H1 (cell line): ENCODE data around the gene ANKS1B. TPM values are rescaled to one million over a fixed set of nuclear protein-coding genes. Genes with fewer than 3 reads are reported as not detected.

Experiments used
- CTCF ChIA-PET: fragments of 300-600 bp; sonication (Branson Sonifier 250); formaldehyde crosslinking; loops from one replicate; lab custom pipeline; 2021; ENCODE audit not compliant: partially characterized antibody; lab: Charles Lee
- POLR2A ChIA-PET: fragments of 300-600 bp; sonication (Branson Sonifier 250); formaldehyde crosslinking; loops from one replicate; lab custom pipeline; 2021; ENCODE audit warnings: inconsistent platforms; ENCODE audit not compliant: partially characterized antibody; lab: Charles Lee
- DNase-seq, 2 experiments: peaks; one replicate each; pipeline versions ENCODE4 v3.0.0 to v3.0.0-alpha.2; 2010 to 2022; ENCODE audit warnings: low spot score in 2 of 2, low read depth in 1 of 2, mixed read lengths in 1 of 2
- FAIRE-seq: peaks from 2 replicates; lab custom pipeline; 2011; peaks lifted over from hg19 to GRCh38; lab: Jason Lieb, UNC
- H2AFZ ChIP-seq: 2 replicates; pipeline ENCODE4 v1.8.1; 2012; ENCODE audit warnings: low read length, inconsistent platforms
- H2AK5ac ChIP-seq: 2 replicates; pipeline ENCODE4 v1.6.1; 2013; ENCODE audit warnings: low read depth, low read length
- H2BK120ac ChIP-seq: replicated peaks from 2 replicates; pipeline ENCODE3; 2013; ENCODE audit warnings: low read depth, low read length, inconsistent platforms
- H2BK12ac ChIP-seq: 2 replicates; pipeline ENCODE4 v1.6.1; 2013; ENCODE audit warnings: low read depth, low read length
- H2BK15ac ChIP-seq: 2 replicates; pipeline ENCODE4 v1.6.1; 2013; ENCODE audit warnings: low read length
- H2BK20ac ChIP-seq: 2 replicates; pipeline ENCODE4 v1.6.1; 2013; ENCODE audit warnings: low read length
- H2BK5ac ChIP-seq: 2 replicates; pipeline ENCODE4 v1.6.1; 2013; ENCODE audit warnings: low read depth, low read length
- H3K14ac ChIP-seq: 2 replicates; pipeline ENCODE4 v1.6.1; 2013; ENCODE audit warnings: inconsistent platforms; ENCODE audit not compliant: insufficient read length
- H3K18ac ChIP-seq: 2 replicates; pipeline ENCODE4 v1.6.1; 2013; ENCODE audit warnings: low read length; ENCODE audit errors: extremely low read depth
- H3K23ac ChIP-seq: 2 replicates; pipeline ENCODE4 v1.6.1; 2013; ENCODE audit warnings: inconsistent platforms; ENCODE audit not compliant: insufficient read length
- H3K23me2 ChIP-seq: 2 replicates; pipeline ENCODE4 v1.6.1; 2013; ENCODE audit warnings: low read depth, low read length
- H3K27ac ChIP-seq: 2 replicates; pipeline ENCODE4 v1.6.1; 2011; ENCODE audit warnings: low read depth, low read length, inconsistent platforms
- H3K27me3 ChIP-seq, 4 experiments: replicated peaks in 1 of 4; 1 replicate in 1 of 4; 2 replicates in 3 of 4; pipeline versions ENCODE4 v1.6.1 to v1.8.1; 2011 to 2013; ENCODE audit warnings: low read length in 3 of 4, mild to moderate bottlenecking in 3 of 4, inconsistent platforms in 2 of 4, mixed read lengths in 2 of 4, moderate library complexity in 1 of 4; ENCODE audit not compliant: control insufficient read depth in 3 of 4, insufficient read depth in 3 of 4; ENCODE audit errors: extremely low read depth in 1 of 4
- H3K36me3 ChIP-seq, 4 experiments: 2 replicates each; pipeline versions ENCODE4 v1.6.1 to v1.8.1; 2011 to 2013; ENCODE audit warnings: mild to moderate bottlenecking in 4 of 4, low read length in 3 of 4, moderate library complexity in 2 of 4, control low read depth in 1 of 4, inconsistent platforms in 1 of 4; ENCODE audit not compliant: insufficient read depth in 4 of 4, control insufficient read depth in 2 of 4
- H3K4ac ChIP-seq: replicated peaks from 2 replicates; pipeline ENCODE3; 2013; ENCODE audit warnings: low read length, low read depth, mixed read lengths, inconsistent platforms; ENCODE audit not compliant: insufficient read length
- H3K4me1 ChIP-seq, 4 experiments: replicated peaks in 1 of 4; 1 replicate in 1 of 4; 2 replicates in 3 of 4; pipeline versions ENCODE4 v1.6.1 to v1.8.1; 2011 to 2013; ENCODE audit warnings: low read length in 3 of 4, inconsistent platforms in 2 of 4, mixed read lengths in 1 of 4; ENCODE audit not compliant: insufficient read depth in 4 of 4, control insufficient read depth in 3 of 4
- H3K4me2 ChIP-seq, 2 experiments: 2 replicates each; pipeline versions ENCODE4 v1.6.1 to v1.8.1; 2011 to 2013; ENCODE audit warnings: low read depth in 2 of 2, low read length in 2 of 2, control low read depth in 1 of 2, inconsistent platforms in 1 of 2, mild to moderate bottlenecking in 1 of 2; ENCODE audit not compliant: insufficient read depth in 1 of 2
- H3K4me3 ChIP-seq, 4 experiments: fragments of 200-600, 300-600 bp in 1 of 4; sonication (generic), shearing (Covaris generic), sonication (Bioruptor Twin) in 1 of 4; 2 replicates each; pipeline versions ENCODE4 v1.5.1 to v1.8.1; 2011 to 2016; ENCODE audit warnings: low read length in 4 of 4, low read depth in 3 of 4, control low read depth in 2 of 4, inconsistent platforms in 2 of 4, mild to moderate bottlenecking in 2 of 4, mixed read lengths in 1 of 4, moderate library complexity in 1 of 4; ENCODE audit not compliant: insufficient read depth in 2 of 4; ENCODE audit errors: extremely low read depth in 1 of 4
- H3K56ac ChIP-seq: replicated peaks from 2 replicates; pipeline ENCODE3; 2013; ENCODE audit warnings: low read depth, mild to moderate bottlenecking, mixed read lengths, low read length, inconsistent platforms; ENCODE audit not compliant: insufficient read length
- H3K79me1 ChIP-seq: 2 replicates; pipeline ENCODE4 v1.6.1; 2013; ENCODE audit warnings: low read depth, low read length, control low read depth
- H3K79me2 ChIP-seq, 2 experiments: 2 replicates each; pipeline versions ENCODE4 v1.6.1 to v1.8.1; 2012 to 2013; ENCODE audit warnings: low read length in 2 of 2, mild to moderate bottlenecking in 2 of 2, inconsistent platforms in 1 of 2; ENCODE audit not compliant: insufficient read depth in 2 of 2, control insufficient read depth in 1 of 2
- H3K9ac ChIP-seq, 4 experiments: replicated peaks in 1 of 4; 1 replicate in 1 of 4; 2 replicates in 3 of 4; pipeline versions ENCODE4 v1.6.1 to v1.8.1; 2011 to 2013; ENCODE audit warnings: low read depth in 3 of 4, low read length in 3 of 4, control low read depth in 2 of 4, mild to moderate bottlenecking in 2 of 4, moderate library complexity in 2 of 4, inconsistent platforms in 1 of 4; ENCODE audit errors: extremely low read depth in 1 of 4
- H3K9me3 ChIP-seq, 2 experiments: 2 replicates each; pipeline versions ENCODE4 v1.6.1 to v1.8.1; 2012 to 2013; ENCODE audit warnings: mild to moderate bottlenecking in 2 of 2, moderate library complexity in 2 of 2, control low read depth in 1 of 2, inconsistent platforms in 1 of 2, low read depth in 1 of 2, low read length in 1 of 2, mixed read lengths in 1 of 2; ENCODE audit not compliant: insufficient read depth in 2 of 2
- H4K20me1 ChIP-seq, 2 experiments: replicated peaks in 1 of 2; 2 replicates each; pipeline versions ENCODE3 to v1.8.1; 2011 to 2013; ENCODE audit warnings: inconsistent platforms in 2 of 2, low read length in 2 of 2, mild to moderate bottlenecking in 1 of 2; ENCODE audit not compliant: insufficient read depth in 2 of 2, control insufficient read depth in 1 of 2
- H4K5ac ChIP-seq: 2 replicates; pipeline ENCODE4 v1.6.1; 2013; ENCODE audit warnings: low read length, low read depth, mixed read lengths, inconsistent platforms; ENCODE audit not compliant: insufficient read length
- H4K8ac ChIP-seq: 2 replicates; pipeline ENCODE4 v1.8.0; 2013; ENCODE audit warnings: mild to moderate bottlenecking, moderate library complexity, low read length, inconsistent platforms; ENCODE audit not compliant: insufficient read depth; ENCODE audit errors: extremely low read depth
- H4K91ac ChIP-seq: replicated peaks from 2 replicates; pipeline ENCODE3; 2013; ENCODE audit warnings: low read length, mixed read lengths, inconsistent platforms; ENCODE audit not compliant: insufficient read length
- CTBP2 ChIP-seq: IDR thresholded peaks from 2 replicates; pipeline ENCODE4 v1.7.0; 2011; ENCODE audit warnings: borderline replicate concordance, mild to moderate bottlenecking, moderate library complexity, mixed read lengths, low read length; ENCODE audit not compliant: insufficient read depth, insufficient read length
- GABPA ChIP-seq: IDR thresholded peaks from 2 replicates; pipeline ENCODE4 v1.6.1; 2011; ENCODE audit warnings: mild to moderate bottlenecking, low read length, moderate library complexity, borderline replicate concordance; ENCODE audit not compliant: insufficient read depth
- GTF2F1 ChIP-seq: IDR thresholded peaks from 2 replicates; pipeline ENCODE4 v1.6.1; 2012; ENCODE audit warnings: low read depth, low read length, improper control_type of control experiment, borderline replicate concordance
- KDM1A ChIP-seq: fragments of 200-600, 300-600 bp; sonication (generic); IDR thresholded peaks from 2 replicates; pipeline ENCODE4 v1.7.1; 2016; ENCODE audit warnings: mild to moderate bottlenecking, low read length, borderline replicate concordance
- SIN3A ChIP-seq, 2 experiments: IDR thresholded peaks in 1 of 2; conservative IDR thresholded peaks in 1 of 2; 2 replicates each; pipeline ENCODE4 v1.6.1; 2011 to 2012; ENCODE audit warnings: low read length in 2 of 2, improper control_type of control experiment in 1 of 2, low read depth in 1 of 2, mild to moderate bottlenecking in 1 of 2
- SP4 ChIP-seq: IDR thresholded peaks from 2 replicates; pipeline ENCODE4 v1.6.1; 2012; ENCODE audit warnings: low read length, inconsistent platforms
- TAF1 ChIP-seq: IDR thresholded peaks from 2 replicates; pipeline ENCODE4 v1.6.1; 2011; ENCODE audit warnings: mild to moderate bottlenecking, low read depth, low read length
- ZNF274 ChIP-seq: IDR thresholded peaks from 2 replicates; pipeline ENCODE4 v1.7.0; 2012; ENCODE audit warnings: low read length, borderline replicate concordance; ENCODE audit errors: extremely low read depth
- WGBS, 2 experiments: shearing (Covaris generic) in 1 of 2; methylation state at CpG; one replicate each; pipeline versions ENCODE4 v1.1.6 to v1.1.7; 2013 to 2015; ENCODE audit warnings: low lambda C conversion rate in 2 of 2, mixed read lengths in 2 of 2, inconsistent platforms in 1 of 2, low coverage in 1 of 2, missing lambda C conversion rate in 1 of 2; ENCODE audit not compliant: insufficient replicate concordance in 2 of 2, insufficient coverage in 1 of 2, insufficient read length in 1 of 2; ENCODE audit errors: extremely low coverage in 1 of 2, missing lambda C conversion rate in 1 of 2; 5-methylcytosine and 5-hydroxymethylcytosine counted together
- polyA plus RNA-seq, 7 experiments: library from polyadenylated mRNA; depleted of rRNA in 3 of 7; stranded (reverse) in 5 of 7; unstranded in 2 of 7; fragments of >200 nt in 5 of 7; fragments of 200-250 nt in 2 of 7; gene quantifications; 1 replicate in 5 of 7; 2 replicates in 1 of 7; 4 replicates in 1 of 7; pipeline versions ENCODE4 v1.2.1 to v1.2.3, GENCODE V29; 2011 to 2013; ENCODE audit warnings: missing spikeins in 2 of 7, mixed read lengths in 2 of 7
- total RNA-seq: library from RNA; stranded (reverse); fragmentation: NEBNext Ultra II Directional; extraction: Animal tissue kit (Norgen Biotek cat#: 25700); gene quantifications from 2 replicates; pipeline ENCODE4 v1.2.1, GENCODE V29; 2021
- TF ChIP-seq, protein P1 (sequence below): IDR thresholded peaks from 2 replicates; pipeline ENCODE4 v1.6.1; 2012; ENCODE audit warnings: inconsistent platforms

ANKS1B gene
- total and polyA plus RNA-seq, 2 of the 8 experiments (the other 6 are each of a cell fraction or from before 2014, with no cell fraction given): 2.7 to 6.1 TPM

DNA sequence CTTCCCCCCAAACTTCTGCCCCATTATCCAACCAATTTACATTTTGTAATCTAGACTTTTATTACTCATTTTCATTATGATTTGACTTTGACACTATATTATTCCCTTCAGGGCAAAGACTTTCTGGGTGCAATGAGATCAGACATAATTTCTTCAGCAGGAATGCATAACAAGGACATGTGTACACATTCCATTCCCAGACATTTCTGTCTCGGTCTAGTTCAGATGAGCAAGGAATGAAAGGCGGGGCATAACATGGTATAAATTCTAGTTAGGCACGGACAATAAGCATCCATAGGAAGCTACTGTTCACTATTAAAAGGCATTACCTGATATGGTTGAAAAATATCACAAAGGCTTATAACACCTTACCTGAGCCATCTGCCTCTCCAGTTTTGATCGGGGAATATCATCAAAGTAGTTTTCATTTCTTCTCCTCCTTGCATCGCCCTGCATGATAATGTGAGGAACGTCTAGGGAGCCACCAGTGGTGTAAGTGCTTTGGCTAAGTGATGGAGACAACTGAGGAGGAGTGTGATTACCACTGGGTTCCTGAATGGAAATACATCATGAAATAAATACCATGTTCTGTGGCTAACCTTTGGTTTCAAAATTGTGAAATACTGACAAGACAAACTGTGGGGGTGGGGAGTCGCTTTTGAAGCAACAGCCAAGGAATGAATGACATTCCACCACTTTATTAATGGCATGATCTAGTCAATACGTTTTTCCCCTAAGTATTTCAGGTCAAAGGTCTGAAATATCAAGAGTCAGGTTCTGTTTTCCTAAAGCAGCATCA is 1155.7 kb downstream of the ANKS1B start:
- H3K4ac ChIP-seq: no peak overlapping the region
- no peaks in the 10 kb centered on the region for H3K79me2 ChIP-seq
- H3K18ac ChIP-seq: no peak overlapping the region
- no peaks in the 10 kb centered on the region for H3K27me3 ChIP-seq
- H4K8ac ChIP-seq: no peak overlapping the region
- H3K4me1 ChIP-seq: no peaks in the 10 kb centered on the region; a peak in 1 of 7 replicates
- H2AK5ac ChIP-seq: no peak overlapping the region
- H3K36me3 ChIP-seq: no peaks in the 10 kb centered on the region
- no peak overlapping the region for H3K27ac ChIP-seq
- no peaks in the 10 kb centered on the region for H3K23me2 ChIP-seq
- no peaks in the 10 kb centered on the region for H3K9me3 ChIP-seq
- DNase-seq: no peak
- no peak overlapping the region for H2BK120ac ChIP-seq
- 88% methylated on average over 8 of the region's 8 CpGs; no CpG with 5 or more reads in 1 of the 2 experiments for WGBS, 2 experiments
- no peak overlapping the region for H3K56ac ChIP-seq
- no peak overlapping the region for H2AFZ ChIP-seq
- no peaks in the 10 kb centered on the region for H4K20me1 ChIP-seq
- no peak overlapping the region for H3K4me2 ChIP-seq
- H3K14ac ChIP-seq: no peak overlapping the region
- no peaks in the 10 kb centered on the region for H3K79me1 ChIP-seq
- no peak overlapping the region for H4K91ac ChIP-seq
- CTCF ChIA-PET: interaction anchor here (0.7 to 1.6 kb wide), 2 partner anchors 9 to 10 kb away, joined by 3 read pairs; no protein-coding TSS in a partner anchor
- H3K23ac ChIP-seq: no peak overlapping the region
- no peak overlapping the region for H3K9ac ChIP-seq
- H4K5ac ChIP-seq: no peak overlapping the region
- no peak overlapping the region for H2BK15ac ChIP-seq
- H2BK5ac ChIP-seq: no peak overlapping the region
- H2BK20ac ChIP-seq: no peak overlapping the region
- H3K4me3 ChIP-seq: no peak overlapping the region
- TF ChIP-seq CTBP2 (no peak), KDM1A (no peak), GABPA (no peak), GTF2F1 (no peak), SP4 (no peak), ZNF274 (no peak), SIN3A (conservative IDR thresholded peaks at IDR 0.05 in 1 of 2, IDR thresholded peaks at IDR 0.05 in 1 of 2; ENCODE audit: low read depth in 1 of 2, low read length in 2 of 2) (no peak), TAF1 (no peak)
- TF ChIP-seq, protein P1, sequence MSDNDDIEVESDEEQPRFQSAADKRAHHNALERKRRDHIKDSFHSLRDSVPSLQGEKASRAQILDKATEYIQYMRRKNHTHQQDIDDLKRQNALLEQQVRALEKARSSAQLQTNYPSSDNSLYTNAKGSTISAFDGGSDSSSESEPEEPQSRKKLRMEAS: no peak
- TF ChIP-seq, all 59 proteins: peak for 0
- no peak for FAIRE-seq
- POLR2A ChIA-PET: no interaction called here
- H2BK12ac ChIP-seq: no peak overlapping the region
